SK-N-DZ (cell line): Measurements from ENCODE around the gene VLDLR.
"Not testable (repeated sequence)": the region's sequence is repeated elsewhere in the genome, so short reads cannot be mapped to it uniquely, and the experiment has no call there.

Experiments used
- DNase-seq: peaks from one replicate; pipeline ENCODE4 v3.0.0-alpha.2; 2015; ENCODE audit warnings: low spot score

VLDLR gene

GRCh38 chr9:2663461-2664173 is 42.0 kb downstream of the VLDLR start:
- DNase-seq: no peak

- DNase-seq: no peak
Observed at GRCh38 chr9:2664174-2665065, 42.8 kb downstream of the VLDLR start.

GRCh38 chr9:2666569-2666968 is 45.0 kb downstream of the VLDLR start:
- no peak for DNase-seq

- DNase-seq: no peak
Observed at GRCh38 chr9:2673161-2673560, 51.6 kb downstream of the VLDLR start.

GRCh38 chr9:2674141-2674824 is 52.7 kb downstream of the VLDLR start:
- no peak for DNase-seq

- DNase-seq: no peak
Observed at GRCh38 chr9:2675834-2676233, 54.2 kb downstream of the VLDLR start.

GRCh38 chr9:2676466-2676865 is 54.9 kb downstream of the VLDLR start:
- DNase-seq: no peak

GRCh38 chr9:2677915-2678889 is 56.6 kb downstream of the VLDLR start:
- no peak for DNase-seq

- no peak for DNase-seq
Observed at GRCh38 chr9:2679011-2679410, 57.4 kb downstream of the VLDLR start.

GRCh38 chr9:2681981-2682380 is 60.4 kb downstream of the VLDLR start:
- no peak for DNase-seq

GRCh38 chr9:2686911-2687310 is 65.3 kb downstream of the VLDLR start:
- no peak for DNase-seq

GRCh38 chr9:2688636-2689035 is 67.0 kb downstream of the VLDLR start:
- DNase-seq: no peak

GRCh38 chr9:2691212-2691611 is 69.6 kb downstream of the VLDLR start:
- no peak for DNase-seq

GRCh38 chr9:2691626-2692025 is 70.0 kb downstream of the VLDLR start:
- DNase-seq: no peak

GRCh38 chr9:2693056-2693455 is 71.5 kb downstream of the VLDLR start:
- DNase-seq: no peak

- no peak for DNase-seq
Observed at GRCh38 chr9:2697492-2697891, 75.9 kb downstream of the VLDLR start.

- DNase-seq: no peak
Observed at GRCh38 chr9:2700398-2700797, 78.8 kb downstream of the VLDLR start.

GRCh38 chr9:2700909-2701550 is 79.4 kb downstream of the VLDLR start:
- DNase-seq: no peak

GRCh38 chr9:2704504-2704903 is 82.9 kb downstream of the VLDLR start:
- DNase-seq: no peak

- DNase-seq: not testable (repeated sequence)
Observed at GRCh38 chr9:2707256-2707655, 85.7 kb downstream of the VLDLR start.
